Neural progenitor cell (in vitro differentiated cells): ENCODE data around the gene ABCA1.

Experiments
- CTCF ChIP-seq: fragments of 200-600 bp; sonication (generic); IDR thresholded peaks from 2 replicates; pipeline ENCODE4 v1.5.1; 2017; ENCODE audit warnings: antibody characterized with exemption, mild to moderate bottlenecking
- EZH2 ChIP-seq: fragments of 200-600 bp; sonication (generic); IDR thresholded peaks from 2 replicates; pipeline ENCODE4 v1.6.1; 2017; ENCODE audit warnings: antibody characterized with exemption, mild to moderate bottlenecking, moderate library complexity
- EZH2phosphoT487 ChIP-seq: fragments of 200-600 bp; sonication (generic); IDR thresholded peaks from 2 replicates; pipeline ENCODE4 v1.6.1; 2017; ENCODE audit warnings: antibody characterized with exemption

GRCh38 chr9:104819033-104819432 is 108.9 kb downstream of the ABCA1 start:
- no peak for TF ChIP-seq CTCF
- no peak for TF ChIP-seq EZH2
- no peak for TF ChIP-seq EZH2phosphoT487
